Measurements from ENCODE around the gene CAMKMT.

Gene CAMKMT

DNA sequence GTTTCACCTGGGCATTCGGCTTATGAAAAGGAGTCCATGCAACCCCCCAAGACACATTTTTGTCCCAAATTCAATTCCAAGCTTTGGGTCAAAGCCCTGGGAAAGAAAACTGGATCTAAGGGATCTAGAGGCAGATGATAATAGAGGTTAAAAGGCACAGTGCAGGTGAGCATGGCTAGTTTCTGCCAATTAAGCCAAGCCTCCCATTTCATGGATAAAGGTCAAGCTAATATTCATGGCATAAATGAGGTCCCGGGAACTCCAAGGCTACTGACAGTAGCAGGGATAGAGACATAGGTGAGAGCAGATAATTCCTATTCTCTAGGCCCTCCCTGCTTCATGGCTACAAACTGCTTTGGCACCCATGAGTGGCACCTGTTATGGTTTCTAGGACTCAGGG, 83.1 kb downstream of the CAMKMT start:
- H3K4me3 ChIP-seq (ENCODE audit: low read depth, low read length) = no peak overlapping the region
- no peaks in the 10 kb centered on the region for H3K27me3 ChIP-seq (ENCODE audit: control insufficient read depth, insufficient read depth, low read length)
- H3K4me1 ChIP-seq (ENCODE audit: control insufficient read depth, insufficient read depth, low read length) = no peaks in the 10 kb centered on the region
- H3K27ac ChIP-seq (ENCODE audit: low read depth, low read length) = no peak overlapping the region
- peaks cover 7% of the 10 kb centered on the region; the same call in 1 of the 2 replicates for H3K36me3 ChIP-seq (ENCODE audit: control insufficient read depth, insufficient read depth, low read length)
- no peak overlapping the region for H3K9ac ChIP-seq (ENCODE audit: low read length)
- 0 out of 2 replicates have a peak, but pooled peaks cover 4% of the 10 kb centered on the region for H3K9me3 ChIP-seq (ENCODE audit: control insufficient read depth, insufficient read depth, low read depth, low read length)

DNA sequence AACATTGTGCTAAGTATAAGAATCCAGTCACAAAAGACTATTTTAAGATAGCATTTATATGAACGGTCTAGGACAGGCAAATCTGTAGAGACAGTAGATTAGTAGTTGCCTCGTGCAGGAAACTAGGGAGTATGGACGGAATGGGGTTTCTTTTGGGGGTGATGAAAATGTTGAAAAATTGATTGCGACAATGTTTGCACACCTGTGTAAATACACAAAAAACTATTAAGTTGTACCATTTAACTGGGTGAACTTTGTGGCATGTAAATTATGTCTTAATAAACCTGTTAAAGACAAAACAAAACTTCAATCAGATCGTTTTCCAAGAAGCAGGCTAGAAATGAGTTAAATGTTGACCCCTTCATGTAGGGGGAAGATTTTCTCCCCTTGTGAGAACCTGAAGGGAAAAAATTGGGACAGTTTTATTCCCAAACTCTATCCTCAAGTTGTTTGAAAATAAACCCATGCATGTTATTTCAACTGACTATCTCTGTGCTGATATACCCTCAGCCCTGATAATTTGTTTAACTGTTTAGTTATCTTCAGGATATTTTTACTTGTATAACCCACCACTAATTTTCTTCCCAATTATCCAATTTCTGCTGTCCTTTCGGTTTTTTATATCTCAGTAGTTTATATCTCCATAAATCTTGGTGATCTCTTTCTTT, 87.2 kb downstream of the CAMKMT start:
- H3K4me3 ChIP-seq (ENCODE audit: low read depth, low read length) = no peak overlapping the region
- no peaks in the 10 kb centered on the region for H3K27me3 ChIP-seq (ENCODE audit: control insufficient read depth, insufficient read depth, low read length)
- no peaks in the 10 kb centered on the region for H3K4me1 ChIP-seq (ENCODE audit: control insufficient read depth, insufficient read depth, low read length)
- no peak overlapping the region for H3K27ac ChIP-seq (ENCODE audit: low read depth, low read length)
- 0 out of 2 replicates have a peak, but pooled peaks cover 4% of the 10 kb centered on the region for H3K9me3 ChIP-seq (ENCODE audit: control insufficient read depth, insufficient read depth, low read depth, low read length)
- H3K9ac ChIP-seq (ENCODE audit: low read length) = no peak overlapping the region
- H3K36me3 ChIP-seq (ENCODE audit: control insufficient read depth, insufficient read depth, low read length) = peaks cover 7% of the 10 kb centered on the region; the same call in 1 of the 2 replicates

DNA sequence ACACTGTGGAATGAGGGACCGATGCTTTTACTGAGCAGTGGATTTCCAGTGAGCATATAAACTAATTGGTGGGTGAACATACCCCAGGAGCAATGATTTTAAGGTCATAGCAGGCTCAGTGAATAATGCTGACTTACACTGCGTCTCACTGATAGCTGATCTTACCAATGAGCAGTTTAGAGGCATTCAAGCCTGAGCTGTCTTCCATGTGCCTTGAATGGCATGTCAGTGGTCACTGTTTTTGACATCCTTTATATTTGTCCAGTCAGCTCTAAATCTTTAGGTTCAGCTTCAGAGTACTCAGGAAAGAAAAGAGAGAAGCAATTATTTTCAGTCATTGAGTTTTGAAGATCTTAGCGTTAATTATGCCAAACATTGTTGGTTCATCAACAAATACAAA, 88.3 kb downstream of the CAMKMT start:
- Histone ChIP-seq H3K9me3 (ENCODE audit: control insufficient read depth, insufficient read depth, low read depth, low read length) (0 out of 2 replicates have a peak, but pooled peaks cover 1% of the 10 kb centered on the region), H3K4me3 (ENCODE audit: low read depth, low read length) (no peak overlapping the region), H3K36me3 (ENCODE audit: control insufficient read depth, insufficient read depth, low read length) (0 out of 2 replicates have a peak, but pooled peaks cover under 1% of the 10 kb centered on the region), H3K9ac (ENCODE audit: low read length) (no peak overlapping the region), H3K27ac (ENCODE audit: low read depth, low read length) (no peak overlapping the region), H3K27me3 (ENCODE audit: control insufficient read depth, insufficient read depth, low read length) (no peaks in the 10 kb centered on the region), H3K4me1 (ENCODE audit: control insufficient read depth, insufficient read depth, low read length) (no peaks in the 10 kb centered on the region; the same call in 1 of the 2 replicates)

DNA sequence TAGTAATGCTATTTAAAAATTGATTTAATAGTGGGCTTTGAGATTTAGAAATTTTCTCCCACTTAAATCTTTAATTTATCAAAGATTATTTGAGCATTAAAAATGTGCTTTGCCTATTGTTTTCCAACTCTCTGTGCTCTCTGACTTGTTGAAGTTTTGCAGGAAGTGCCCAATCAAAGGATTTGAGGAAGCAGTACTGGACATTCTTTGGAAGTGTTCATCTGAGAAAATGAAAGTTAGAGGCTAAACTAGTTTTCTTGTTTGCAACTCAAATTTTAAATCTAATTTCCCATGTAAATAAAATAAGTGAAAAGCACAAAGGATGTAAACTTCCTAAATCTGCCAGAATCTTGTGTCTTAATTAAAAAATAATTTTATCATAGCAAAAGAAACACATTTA, 89.1 kb downstream of the CAMKMT start:
- no peaks in the 10 kb centered on the region for H3K27me3 ChIP-seq (ENCODE audit: control insufficient read depth, insufficient read depth, low read length)
- no peaks in the 10 kb centered on the region for H3K36me3 ChIP-seq (ENCODE audit: control insufficient read depth, insufficient read depth, low read length)
- no peaks in the 10 kb centered on the region; the same call in 1 of the 2 replicates for H3K4me1 ChIP-seq (ENCODE audit: control insufficient read depth, insufficient read depth, low read length)
- no peak overlapping the region for H3K9ac ChIP-seq (ENCODE audit: low read length)
- no peak overlapping the region for H3K27ac ChIP-seq (ENCODE audit: low read depth, low read length)
- H3K9me3 ChIP-seq (ENCODE audit: control insufficient read depth, insufficient read depth, low read depth, low read length) = no peaks in the 10 kb centered on the region
- no peak overlapping the region for H3K4me3 ChIP-seq (ENCODE audit: low read depth, low read length)

DNA sequence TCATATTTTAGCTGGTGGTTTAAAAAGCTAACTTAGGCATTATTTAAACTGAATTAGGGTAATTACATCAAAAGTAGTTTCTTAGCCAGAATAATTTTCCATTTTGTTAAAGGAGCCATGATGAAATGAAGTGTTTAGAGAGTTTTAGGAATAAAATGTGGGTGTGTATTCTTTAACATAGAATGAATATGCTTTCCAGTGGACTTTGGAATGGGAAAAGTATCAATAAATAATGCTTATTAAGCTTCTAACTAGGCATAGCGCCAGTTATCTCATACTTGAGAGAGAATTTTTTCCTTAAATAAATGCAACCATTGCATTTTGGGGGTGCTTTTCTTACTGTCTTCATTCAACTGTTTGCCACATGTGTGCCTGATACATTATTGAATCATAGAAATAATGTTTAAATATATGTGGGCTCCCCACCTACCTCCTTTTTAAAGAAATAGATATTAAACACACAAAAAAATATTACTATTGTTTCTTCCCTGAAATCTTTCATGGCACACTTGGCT, 90.4 kb downstream of the CAMKMT start:
- H3K27me3 ChIP-seq (ENCODE audit: control insufficient read depth, insufficient read depth, low read length) = no peaks in the 10 kb centered on the region
- H3K9ac ChIP-seq (ENCODE audit: low read length) = no peak overlapping the region
- H3K4me1 ChIP-seq (ENCODE audit: control insufficient read depth, insufficient read depth, low read length) = no peaks in the 10 kb centered on the region; the same call in 1 of the 2 replicates
- no peaks in the 10 kb centered on the region for H3K36me3 ChIP-seq (ENCODE audit: control insufficient read depth, insufficient read depth, low read length)
- H3K4me3 ChIP-seq (ENCODE audit: low read depth, low read length) = no peak overlapping the region
- H3K27ac ChIP-seq (ENCODE audit: low read depth, low read length) = no peak overlapping the region
- no peaks in the 10 kb centered on the region for H3K9me3 ChIP-seq (ENCODE audit: control insufficient read depth, insufficient read depth, low read depth, low read length)

DNA sequence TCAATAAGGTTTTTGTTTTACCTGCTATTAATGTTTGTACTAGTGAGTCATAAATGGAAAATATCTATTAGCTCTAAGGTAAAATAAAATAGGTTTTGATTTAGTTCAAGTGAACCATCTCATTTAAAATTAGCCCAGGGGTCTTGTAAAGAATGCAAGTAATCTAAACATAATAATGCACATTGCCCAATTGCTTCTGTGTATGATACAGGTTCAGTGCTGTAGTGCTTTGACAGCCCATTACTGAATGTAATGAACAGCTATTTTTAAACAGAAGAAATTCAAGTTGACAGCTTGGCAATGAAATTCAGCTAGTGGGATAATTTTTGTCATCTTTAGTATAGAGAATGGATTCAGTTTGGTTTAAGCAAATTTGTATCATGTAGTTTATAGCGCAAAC, 91.5 kb downstream of the CAMKMT start:
- Histone ChIP-seq H3K27me3 (ENCODE audit: control insufficient read depth, insufficient read depth, low read length) (no peaks in the 10 kb centered on the region), H3K4me1 (ENCODE audit: control insufficient read depth, insufficient read depth, low read length) (no peaks in the 10 kb centered on the region; the same call in 1 of the 2 replicates), H3K4me3 (ENCODE audit: low read depth, low read length) (no peak overlapping the region), H3K9me3 (ENCODE audit: control insufficient read depth, insufficient read depth, low read depth, low read length) (no peaks in the 10 kb centered on the region), H3K9ac (ENCODE audit: low read length) (no peak overlapping the region), H3K27ac (ENCODE audit: low read depth, low read length) (no peak overlapping the region), H3K36me3 (ENCODE audit: control insufficient read depth, insufficient read depth, low read length) (no peaks in the 10 kb centered on the region)

DNA sequence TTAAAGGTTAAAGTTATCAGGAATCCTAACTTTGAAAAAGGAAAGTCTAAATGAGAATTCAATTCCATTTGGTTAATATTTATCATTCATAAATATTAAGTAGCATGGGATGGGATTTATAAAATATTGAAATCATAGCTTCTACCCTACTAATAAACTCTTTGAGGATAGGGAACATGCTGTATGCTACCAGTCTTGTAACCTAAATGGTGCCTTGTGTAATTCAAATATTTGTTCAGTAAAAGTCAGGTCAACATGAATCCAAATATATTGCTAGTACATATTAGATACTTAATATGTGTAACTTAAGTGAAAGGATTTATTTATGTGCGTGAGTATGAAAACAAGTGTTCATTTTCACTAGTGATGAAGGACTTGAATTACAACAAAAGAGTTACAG, 94.1 kb downstream of the CAMKMT start:
- H3K27ac ChIP-seq (ENCODE audit: low read depth, low read length) = no peak overlapping the region
- H3K9me3 ChIP-seq (ENCODE audit: control insufficient read depth, insufficient read depth, low read depth, low read length) = no peaks in the 10 kb centered on the region
- H3K27me3 ChIP-seq (ENCODE audit: control insufficient read depth, insufficient read depth, low read length) = no peaks in the 10 kb centered on the region

DNA sequence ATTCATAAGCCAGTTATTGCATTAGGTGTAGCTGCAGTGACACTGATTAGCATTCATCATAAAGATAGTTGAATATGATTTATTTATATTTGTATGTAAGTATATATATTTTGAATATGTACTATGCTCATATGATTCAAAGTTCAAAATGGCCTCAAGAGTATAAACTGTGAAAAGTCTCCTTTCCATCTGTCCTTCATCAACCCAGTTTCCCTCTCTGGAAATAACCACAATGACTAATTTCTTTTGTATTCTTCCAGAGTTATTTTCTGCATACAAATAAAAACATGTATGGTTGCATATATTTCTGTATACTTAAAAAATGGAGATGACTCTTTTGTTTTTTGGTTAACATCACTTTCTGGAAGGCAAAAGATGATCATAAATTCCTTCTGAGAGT, 95.2 kb downstream of the CAMKMT start:
- Histone ChIP-seq H3K27me3 (ENCODE audit: control insufficient read depth, insufficient read depth, low read length) (no peaks in the 10 kb centered on the region), H3K27ac (ENCODE audit: low read depth, low read length) (no peak overlapping the region), H3K4me1 (ENCODE audit: control insufficient read depth, insufficient read depth, low read length) (peaks cover 12% of the 10 kb centered on the region; the same call in 1 of the 2 replicates)

More for the DNA sequence above, 94.1 kb downstream of the CAMKMT start:
- peaks cover 6% of the 10 kb centered on the region; the same call in 1 of the 2 replicates for H3K4me1 ChIP-seq (ENCODE audit: control insufficient read depth, insufficient read depth, low read length)
- no peak overlapping the region for H3K9ac ChIP-seq (ENCODE audit: low read length)
- no peak overlapping the region for H3K4me3 ChIP-seq (ENCODE audit: low read depth, low read length)
- no peaks in the 10 kb centered on the region for H3K36me3 ChIP-seq (ENCODE audit: control insufficient read depth, insufficient read depth, low read length)

DNA sequence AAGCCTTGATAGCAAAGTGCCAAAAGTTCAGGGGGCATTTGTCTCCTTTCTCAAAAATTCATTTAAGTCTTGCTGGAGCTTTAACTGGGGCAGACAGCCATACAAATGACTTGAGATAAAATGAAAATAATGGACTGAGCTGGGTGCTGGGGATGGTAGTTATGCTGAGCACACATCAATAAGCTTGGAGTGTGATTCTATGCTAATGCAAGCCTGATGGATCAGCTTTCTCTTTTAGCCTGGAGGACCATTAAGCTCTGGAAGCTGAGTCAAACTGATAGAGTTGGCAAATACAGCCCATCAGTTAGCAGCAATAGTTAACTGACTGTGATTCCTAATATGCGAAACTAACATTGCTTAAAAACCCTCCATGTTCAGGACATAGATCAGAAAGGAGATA, 98.0 kb downstream of the CAMKMT start:
- Histone ChIP-seq H3K27ac (ENCODE audit: low read depth, low read length) (no peak overlapping the region), H3K9me3 (ENCODE audit: control insufficient read depth, insufficient read depth, low read depth, low read length) (peaks cover 10% of the 10 kb centered on the region; the same call in 1 of the 2 replicates), H3K4me3 (ENCODE audit: low read depth, low read length) (no peak overlapping the region), H3K4me1 (ENCODE audit: control insufficient read depth, insufficient read depth, low read length) (peaks cover 26% of the 10 kb centered on the region), H3K9ac (ENCODE audit: low read length) (no peak overlapping the region), H3K27me3 (ENCODE audit: control insufficient read depth, insufficient read depth, low read length) (no peaks in the 10 kb centered on the region), H3K36me3 (ENCODE audit: control insufficient read depth, insufficient read depth, low read length) (no peaks in the 10 kb centered on the region)

More for the DNA sequence above, 95.2 kb downstream of the CAMKMT start:
- Histone ChIP-seq H3K36me3 (ENCODE audit: control insufficient read depth, insufficient read depth, low read length) (no peaks in the 10 kb centered on the region), H3K9me3 (ENCODE audit: control insufficient read depth, insufficient read depth, low read depth, low read length) (no peaks in the 10 kb centered on the region), H3K4me3 (ENCODE audit: low read depth, low read length) (no peak overlapping the region), H3K9ac (ENCODE audit: low read length) (no peak overlapping the region)

DNA sequence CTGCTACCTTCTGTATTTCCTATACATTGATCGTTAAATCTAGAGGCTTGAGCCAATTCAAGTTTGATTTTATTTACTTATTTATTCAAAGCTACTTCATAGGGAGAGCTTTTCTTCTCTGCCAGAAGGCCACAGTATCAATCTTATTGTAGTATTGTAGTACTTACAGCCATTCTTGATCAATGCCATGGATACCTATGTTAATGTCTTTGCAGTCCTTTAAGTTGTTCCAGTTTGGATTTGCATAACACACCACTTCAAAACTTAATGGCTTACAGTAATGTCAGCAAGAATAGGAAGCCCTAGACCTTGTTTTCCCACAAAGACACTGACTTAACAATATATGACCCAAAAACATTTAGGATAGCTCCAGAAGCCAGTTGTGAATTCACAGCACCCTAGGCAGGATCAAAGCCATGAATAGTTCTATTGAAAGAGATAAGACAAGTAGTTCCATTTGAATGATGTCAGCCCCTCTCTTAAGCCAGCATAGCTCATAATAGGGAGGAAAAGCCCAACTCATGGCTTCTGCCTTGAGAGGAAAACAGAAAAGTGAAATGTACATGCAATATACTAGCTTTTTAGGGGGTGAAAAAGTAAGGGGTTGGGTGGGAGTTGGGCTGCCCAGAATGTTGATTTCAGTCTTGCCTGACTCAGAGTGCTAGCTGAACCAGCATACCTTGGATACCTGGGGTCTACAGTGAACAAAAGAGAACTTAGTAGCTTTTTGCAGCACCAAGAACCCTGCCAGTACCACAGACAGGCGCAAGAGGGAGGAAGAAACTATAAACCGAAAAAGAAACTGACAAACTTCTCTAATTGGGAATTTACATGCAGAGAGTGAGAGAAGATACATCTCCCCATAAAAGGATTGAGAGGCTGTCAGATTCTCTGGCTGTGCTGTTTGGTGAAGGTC, 101.4 kb downstream of the CAMKMT start:
- Histone ChIP-seq H3K9ac (ENCODE audit: low read length) (peak overlapping the region; percentile 6), H3K27ac (ENCODE audit: low read depth, low read length) (peak overlapping the region; percentile 74), H3K27me3 (ENCODE audit: control insufficient read depth, insufficient read depth, low read length) (no peaks in the 10 kb centered on the region)

More for the DNA sequence above, 101.4 kb downstream of the CAMKMT start:
- peaks cover 26% of the 10 kb centered on the region for H3K4me1 ChIP-seq (ENCODE audit: control insufficient read depth, insufficient read depth, low read length)
- no peaks in the 10 kb centered on the region for H3K36me3 ChIP-seq (ENCODE audit: control insufficient read depth, insufficient read depth, low read length)
- peak overlapping the region; percentile 15; the same call in 1 of the 2 replicates for H3K4me3 ChIP-seq (ENCODE audit: low read depth, low read length)
- H3K9me3 ChIP-seq (ENCODE audit: control insufficient read depth, insufficient read depth, low read depth, low read length) = peaks cover 30% of the 10 kb centered on the region
